A549 (cell line): Measurements from ENCODE around the gene CARD11.

Experiments
- CBX8 ChIP-seq: fragments of 200-600 bp; sonication (generic); IDR thresholded peaks from 2 replicates; pipeline ENCODE4 v1.6.1; 2016
- CEBPB ChIP-seq, 2 experiments: fragments of >200 bp in 1 of 2; sonication (Bioruptor Twin) in 1 of 2; formaldehyde crosslinking in 1 of 2; IDR thresholded peaks; 2 replicates each; pipeline ENCODE4 v1.6.1; 2012 to 2016
- CHD4 ChIP-seq: fragments of 200-600 bp; sonication (generic); IDR thresholded peaks from 2 replicates; pipeline ENCODE4 v1.6.1; 2016; ENCODE audit warnings: antibody characterized with exemption, mild to moderate bottlenecking, borderline replicate concordance
- HEYL ChIP-seq: fragments of 250-450 bp; sonication (Bioruptor Pico); IDR thresholded peaks from 2 replicates; pipeline ENCODE4 v1.8.0; 2021; ENCODE audit warnings: mild to moderate bottlenecking, moderate library complexity
- RCOR1 ChIP-seq: fragments of 150-350 bp; IDR thresholded peaks from 2 replicates; pipeline ENCODE4 v1.6.1; 2014; ENCODE audit warnings: antibody characterized with exemption, low read length, low read depth
- TF ChIP-seq, protein P1 (sequence below): fragments of >200 bp; sonication (Bioruptor Twin); formaldehyde crosslinking; IDR thresholded peaks from 3 replicates; pipeline ENCODE4 v1.5.1; 2016
- TF ChIP-seq, protein P2 (sequence below): fragments of 450-650 bp; IDR thresholded peaks from 2 replicates; pipeline ENCODE4 v1.6.1; 2014; ENCODE audit warnings: antibody characterized with exemption

DNA sequence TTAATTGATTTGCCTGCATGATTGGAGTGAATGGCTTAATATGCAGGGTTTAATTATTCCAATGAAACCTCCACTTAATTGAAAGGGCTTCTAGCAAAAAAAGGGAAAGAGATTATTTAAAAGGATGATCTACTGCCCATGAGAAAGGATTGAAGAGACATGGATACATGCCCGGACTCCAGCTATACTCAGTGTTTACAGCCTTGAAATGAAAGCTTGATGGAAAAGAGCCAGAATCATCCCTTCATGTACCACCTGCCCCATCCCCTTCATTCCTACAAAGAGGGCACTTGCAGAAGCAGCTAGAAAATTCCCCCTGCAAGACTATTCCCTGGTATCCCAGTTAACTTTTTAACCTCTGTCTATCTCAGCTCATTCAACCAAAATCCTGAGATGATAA lies 78.4 kb downstream of the CARD11 start:
- TF ChIP-seq, protein P1, sequence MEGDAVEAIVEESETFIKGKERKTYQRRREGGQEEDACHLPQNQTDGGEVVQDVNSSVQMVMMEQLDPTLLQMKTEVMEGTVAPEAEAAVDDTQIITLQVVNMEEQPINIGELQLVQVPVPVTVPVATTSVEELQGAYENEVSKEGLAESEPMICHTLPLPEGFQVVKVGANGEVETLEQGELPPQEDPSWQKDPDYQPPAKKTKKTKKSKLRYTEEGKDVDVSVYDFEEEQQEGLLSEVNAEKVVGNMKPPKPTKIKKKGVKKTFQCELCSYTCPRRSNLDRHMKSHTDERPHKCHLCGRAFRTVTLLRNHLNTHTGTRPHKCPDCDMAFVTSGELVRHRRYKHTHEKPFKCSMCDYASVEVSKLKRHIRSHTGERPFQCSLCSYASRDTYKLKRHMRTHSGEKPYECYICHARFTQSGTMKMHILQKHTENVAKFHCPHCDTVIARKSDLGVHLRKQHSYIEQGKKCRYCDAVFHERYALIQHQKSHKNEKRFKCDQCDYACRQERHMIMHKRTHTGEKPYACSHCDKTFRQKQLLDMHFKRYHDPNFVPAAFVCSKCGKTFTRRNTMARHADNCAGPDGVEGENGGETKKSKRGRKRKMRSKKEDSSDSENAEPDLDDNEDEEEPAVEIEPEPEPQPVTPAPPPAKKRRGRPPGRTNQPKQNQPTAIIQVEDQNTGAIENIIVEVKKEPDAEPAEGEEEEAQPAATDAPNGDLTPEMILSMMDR: no peak
- no peak for TF ChIP-seq HEYL (CRISPR knock-in tag)
- TF ChIP-seq CEBPB (IDR thresholded peaks at IDR 0.05): no peak
- TF ChIP-seq, protein P2, sequence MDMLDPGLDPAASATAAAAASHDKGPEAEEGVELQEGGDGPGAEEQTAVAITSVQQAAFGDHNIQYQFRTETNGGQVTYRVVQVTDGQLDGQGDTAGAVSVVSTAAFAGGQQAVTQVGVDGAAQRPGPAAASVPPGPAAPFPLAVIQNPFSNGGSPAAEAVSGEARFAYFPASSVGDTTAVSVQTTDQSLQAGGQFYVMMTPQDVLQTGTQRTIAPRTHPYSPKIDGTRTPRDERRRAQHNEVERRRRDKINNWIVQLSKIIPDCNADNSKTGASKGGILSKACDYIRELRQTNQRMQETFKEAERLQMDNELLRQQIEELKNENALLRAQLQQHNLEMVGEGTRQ: no peak
- TF ChIP-seq RCOR1: no peak
- TF ChIP-seq CBX8: no peak
- TF ChIP-seq CHD4: no peak
